Measurements from ENCODE around the gene HSPA1L. TPM values are rescaled to one million over a fixed set of nuclear protein-coding genes. Genes with fewer than 3 reads are reported as not detected.

The HSPA1L gene
- total RNA-seq, 1 experiment from 2014 or later = 0.84 TPM

DNA sequence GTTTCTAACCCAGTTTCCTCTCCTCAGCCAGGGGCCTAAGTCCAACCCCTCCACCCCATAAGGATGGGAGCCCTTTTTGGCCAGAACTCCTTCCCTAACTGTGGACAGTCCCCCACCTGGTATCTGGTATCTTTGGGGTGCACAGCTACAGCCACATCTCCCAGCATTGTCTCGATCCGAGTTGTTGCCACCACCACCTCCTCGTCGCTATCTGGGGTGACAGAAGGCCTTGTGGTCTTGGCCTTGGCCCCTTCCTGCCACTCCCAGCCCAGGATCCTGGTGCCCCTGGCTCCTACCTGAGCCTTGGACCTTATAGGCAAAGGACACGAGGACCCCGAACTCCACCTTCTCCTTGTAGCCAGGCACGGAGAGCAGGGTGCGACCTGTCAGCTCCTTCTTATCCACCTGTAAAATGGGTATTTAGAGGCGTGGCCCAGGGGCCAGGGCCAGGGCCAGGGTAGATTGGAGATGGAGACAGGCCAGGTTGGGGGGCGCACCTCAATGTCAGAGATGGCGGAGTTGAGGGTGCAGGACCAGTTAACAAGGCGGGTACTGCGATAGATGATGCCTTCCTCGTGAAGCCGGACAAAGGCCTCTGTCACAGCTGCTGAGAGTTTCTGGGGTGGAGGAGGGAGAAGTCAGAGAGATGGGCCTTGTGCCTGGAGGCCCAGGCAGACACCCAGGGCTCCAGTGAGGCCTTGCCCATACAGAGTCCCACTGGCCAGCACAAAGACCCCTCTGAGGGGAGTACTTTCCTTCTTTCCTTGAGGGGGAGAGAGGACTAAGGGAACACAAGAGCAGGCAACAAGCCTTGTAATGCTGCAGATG is 30.8 kb downstream of the HSPA1L start:
- DNase-seq (ENCODE audit: low read depth) = no peak

DNA sequence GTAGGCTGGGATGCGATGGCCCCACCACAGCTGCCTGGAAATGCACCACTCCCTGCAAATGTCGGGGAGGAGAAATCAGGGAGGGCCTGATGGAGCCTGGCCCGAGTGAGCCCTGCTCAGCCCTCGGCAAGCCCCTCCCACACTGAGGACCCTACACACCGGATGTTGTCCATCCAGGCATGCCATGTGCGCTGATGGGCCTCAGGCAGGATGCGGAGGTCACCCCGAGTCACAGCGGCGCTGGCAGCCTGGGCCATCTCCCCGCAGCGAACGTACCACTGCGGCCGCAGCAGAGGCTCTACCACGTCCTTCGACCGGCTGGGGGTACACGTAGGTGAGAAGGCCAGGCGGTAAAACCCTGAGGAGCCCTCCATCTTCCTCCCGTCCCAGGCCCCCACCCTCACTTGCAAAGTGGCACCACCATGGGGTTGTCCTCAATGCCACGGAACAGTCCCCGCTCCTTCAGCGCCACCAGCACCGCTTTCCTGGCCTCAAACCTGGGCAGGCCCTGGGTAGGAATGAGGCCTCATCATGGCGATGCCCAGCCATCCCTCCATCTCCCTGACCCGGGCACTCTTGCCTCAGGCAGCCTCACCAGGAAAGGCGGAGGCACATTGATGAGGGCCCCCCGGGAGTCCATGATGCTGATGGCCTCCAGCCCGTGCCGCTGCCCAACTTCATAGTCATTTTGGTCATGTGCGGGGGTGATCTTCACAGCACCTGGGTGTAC is 32.8 kb downstream of the HSPA1L start:
- no peak for DNase-seq (ENCODE audit: low read depth)

DNA sequence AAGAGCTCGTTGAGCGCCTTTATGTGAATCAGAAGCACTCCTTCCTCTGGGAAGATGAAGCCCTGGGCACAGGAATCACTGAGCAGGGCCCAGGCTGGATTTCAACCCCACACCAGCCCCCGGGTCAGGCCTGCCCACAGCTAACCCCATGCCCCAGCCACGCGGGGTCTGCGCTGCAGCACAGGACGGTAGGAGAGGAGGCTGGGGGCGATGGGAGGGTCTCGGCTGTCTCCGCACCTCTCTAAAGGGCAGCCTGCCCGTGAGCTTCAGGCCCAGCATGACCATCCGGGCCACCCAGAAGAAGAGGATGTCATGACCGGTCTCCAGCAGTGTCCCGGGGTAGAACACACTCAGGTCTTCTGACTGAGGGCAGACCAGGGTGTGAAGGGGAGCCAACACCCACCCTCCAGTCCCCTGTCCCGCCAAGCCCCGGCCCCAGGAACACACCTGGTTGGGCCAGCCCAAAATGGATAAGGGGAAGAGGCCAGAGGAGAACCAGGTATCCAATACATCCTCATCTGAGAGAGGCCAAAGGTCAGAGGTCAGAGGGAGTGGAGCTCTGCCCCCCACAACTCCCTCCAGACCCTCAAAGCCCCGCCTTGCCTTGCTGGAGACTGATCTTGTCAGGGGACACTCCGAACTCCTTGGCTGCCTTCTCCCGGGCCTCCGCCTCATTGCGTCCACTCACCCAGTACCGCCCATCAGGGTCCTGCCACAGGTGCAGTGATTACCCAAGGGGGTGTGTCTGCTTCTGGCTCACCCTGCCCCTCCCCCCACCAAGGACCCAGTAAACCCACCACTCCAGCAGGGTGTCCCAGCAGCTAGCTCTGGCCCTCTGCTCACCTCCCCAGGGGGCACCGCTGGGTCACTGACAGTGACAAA is 33.6 kb downstream of the HSPA1L start:
- no peak for DNase-seq (ENCODE audit: low read depth)

DNA sequence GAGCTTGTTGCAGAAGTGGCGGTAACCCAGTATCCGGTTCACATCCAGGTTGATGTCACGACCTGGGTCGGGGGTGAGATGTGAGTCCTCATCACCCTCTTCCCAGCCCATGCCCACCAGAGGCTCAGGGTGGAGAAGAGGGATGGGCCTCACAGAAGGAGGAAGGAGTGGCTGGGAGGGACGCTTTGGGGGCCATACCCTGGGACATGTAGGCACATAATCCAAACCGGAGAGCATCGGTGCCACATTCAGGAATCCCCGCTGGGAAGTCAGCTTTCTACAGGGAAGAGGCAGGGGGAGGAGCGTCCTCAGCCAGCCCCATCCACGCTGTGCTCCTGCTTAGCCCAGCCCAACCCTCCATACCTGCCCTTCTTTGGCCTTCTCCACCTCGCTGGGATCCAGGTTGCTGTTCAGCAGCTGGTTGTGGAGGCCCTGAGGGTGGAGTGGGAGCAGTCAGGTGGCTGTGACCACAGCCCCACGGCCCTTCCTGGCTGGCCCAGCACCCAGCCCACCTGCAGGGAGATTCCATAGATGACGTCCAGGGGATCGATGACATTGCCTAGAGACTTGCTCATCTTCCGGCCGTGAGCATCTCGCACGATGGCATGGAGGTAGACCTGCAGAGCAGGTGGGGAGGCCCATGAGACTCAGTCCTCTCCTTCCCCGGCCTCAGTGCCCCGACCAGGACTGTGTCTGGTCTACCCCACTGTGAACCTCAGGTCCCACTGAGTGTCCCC is 34.4 kb downstream of the HSPA1L start:
- no peak for DNase-seq (ENCODE audit: low read depth)

DNA sequence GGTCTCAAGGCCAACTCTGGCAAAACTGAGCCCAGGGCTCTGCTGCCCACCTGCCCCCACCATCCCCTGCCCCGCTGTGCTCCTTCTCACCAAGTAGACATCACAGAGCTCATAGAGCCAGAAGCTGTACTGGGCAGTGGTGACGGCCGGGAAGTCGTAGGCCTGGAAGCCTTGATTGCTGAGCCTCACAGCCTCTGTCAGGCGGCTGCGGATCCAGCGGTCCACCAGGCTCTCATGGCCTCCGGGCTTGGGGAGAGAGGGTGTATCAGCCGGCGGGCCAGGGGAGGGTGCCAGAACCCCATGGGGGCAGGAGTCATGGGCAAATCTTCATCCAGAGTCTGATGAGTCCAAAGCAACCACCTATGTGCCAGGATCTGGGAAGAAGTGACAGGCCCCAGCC is 35.2 kb downstream of the HSPA1L start:
- no peak for DNase-seq (ENCODE audit: low read depth)

DNA sequence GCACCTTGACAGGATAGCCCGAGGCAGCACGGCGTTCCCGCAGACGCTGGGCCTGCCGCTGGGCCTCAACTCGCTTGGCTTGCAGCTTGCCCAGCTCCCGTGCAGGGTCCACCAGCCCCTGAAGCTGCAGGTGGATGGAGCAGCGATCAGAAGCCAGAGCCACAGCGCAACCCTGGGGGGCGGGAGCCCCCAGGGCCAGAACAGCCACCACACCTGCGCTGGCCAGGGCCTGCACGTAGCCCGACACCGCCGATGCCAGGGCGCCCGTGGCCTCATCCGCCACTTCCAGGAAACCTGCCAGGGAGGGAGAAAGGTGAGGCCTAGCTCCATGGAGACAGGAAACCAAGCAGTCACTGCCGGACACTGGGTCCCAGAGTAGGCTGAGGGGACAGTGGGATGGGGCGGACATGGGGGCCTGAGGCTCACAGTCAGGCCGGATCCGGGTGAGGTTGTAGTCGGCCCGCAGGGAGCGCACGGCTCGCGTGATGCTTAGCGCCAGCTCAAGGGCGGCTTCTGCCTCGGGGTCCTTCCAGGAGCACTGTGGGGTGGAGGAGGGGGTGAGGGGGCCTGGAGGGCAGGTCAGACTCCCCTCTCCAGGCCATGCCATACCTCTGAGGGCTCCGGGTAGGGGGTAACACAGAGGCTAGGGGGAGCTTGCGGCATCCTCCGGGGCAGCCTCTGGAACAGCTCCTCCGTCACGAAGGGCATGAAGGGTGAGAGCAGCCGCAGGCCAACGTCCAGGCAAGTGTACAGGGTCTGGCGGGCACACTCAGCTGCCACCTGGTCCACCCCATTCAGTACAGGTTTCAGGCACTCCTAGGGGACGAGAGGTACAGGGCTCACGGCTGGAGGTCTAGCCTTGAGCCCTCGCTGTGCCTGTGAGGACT is 35.8 kb downstream of the HSPA1L start:
- DNase-seq (ENCODE audit: low read depth) = no peak

DNA sequence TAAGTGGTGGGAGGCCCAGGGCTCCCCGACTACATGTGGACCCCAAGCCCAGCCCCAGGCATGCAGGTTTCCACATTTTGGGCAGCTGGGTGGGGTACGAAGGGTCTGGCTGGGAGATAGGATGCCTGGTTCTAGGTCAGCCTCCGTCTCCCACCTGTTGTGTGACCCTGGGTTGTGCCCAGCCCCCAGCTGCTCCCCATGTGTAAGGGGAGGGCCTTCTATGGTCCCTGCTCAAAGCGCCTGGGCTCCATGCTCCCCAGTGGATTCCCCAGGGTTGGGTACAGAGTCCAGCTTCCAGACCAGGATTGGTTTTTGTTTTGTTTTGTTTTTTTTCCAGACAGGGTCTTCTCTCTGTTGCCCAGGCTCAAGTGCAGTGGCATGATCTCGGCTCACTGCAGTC is 36.9 kb downstream of the HSPA1L start:
- DNase-seq (ENCODE audit: low read depth) = no peak

DNA sequence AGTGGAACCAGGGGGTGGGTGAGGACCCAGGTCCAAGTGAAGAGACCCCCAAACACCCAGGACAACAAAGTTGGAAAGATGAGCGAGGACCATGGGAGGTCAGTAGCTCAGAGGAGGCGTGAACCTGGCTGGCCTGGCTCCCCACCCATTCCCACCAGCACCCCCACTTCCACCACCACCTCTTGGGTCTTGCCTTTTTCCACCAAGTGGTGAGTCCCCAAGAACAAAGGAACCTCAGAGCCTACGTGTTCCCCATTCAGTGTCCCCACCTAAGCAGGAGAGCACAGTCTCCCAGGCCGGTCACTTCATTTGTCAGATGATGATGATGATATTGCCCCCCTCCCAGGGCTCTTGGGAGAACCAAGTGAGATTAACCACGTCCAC is 37.4 kb downstream of the HSPA1L start:
- no peak for DNase-seq (ENCODE audit: low read depth)

DNA sequence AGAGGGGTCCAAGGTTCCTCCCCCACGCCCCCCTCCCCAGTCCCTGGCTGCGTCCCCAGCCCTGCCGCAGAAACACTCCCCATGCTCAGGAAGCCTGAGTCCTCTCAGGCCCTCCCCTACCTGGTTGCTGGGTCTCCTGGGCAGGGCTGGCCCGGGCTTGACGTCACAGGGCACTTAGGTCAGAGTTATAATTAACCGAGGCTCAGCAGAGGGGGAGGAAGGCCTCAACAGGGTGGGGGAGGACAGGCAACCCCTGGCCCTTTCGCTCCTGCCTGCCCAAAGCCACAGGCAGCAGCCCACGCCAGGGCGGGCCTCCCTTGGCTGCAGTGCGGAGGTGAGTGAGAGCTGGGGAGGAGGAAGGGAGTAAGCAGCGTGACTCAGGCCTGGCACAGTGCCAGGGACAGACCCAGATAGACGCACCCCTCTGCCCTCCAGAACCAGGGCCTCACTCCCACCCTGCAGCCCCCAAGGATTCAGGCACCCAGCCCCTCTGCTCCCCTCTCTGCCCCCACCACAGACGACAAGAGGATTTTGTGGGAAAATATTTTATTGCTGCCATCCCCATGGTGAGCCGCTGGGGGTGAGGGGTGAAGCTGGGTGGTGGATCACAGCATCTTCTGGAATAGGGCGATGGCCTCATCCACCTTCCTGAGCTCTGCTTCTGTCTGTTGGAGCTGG is 38.0 kb downstream of the HSPA1L start, which contains the start of gene VWA7:
VWA7 (minus strand) TSS at position 340 of the 678 bp plus-strand sequence. CDS start 549 bp downstream, outside the sequence.
- DNase-seq (ENCODE audit: low read depth) = peak; percentile 75

DNA sequence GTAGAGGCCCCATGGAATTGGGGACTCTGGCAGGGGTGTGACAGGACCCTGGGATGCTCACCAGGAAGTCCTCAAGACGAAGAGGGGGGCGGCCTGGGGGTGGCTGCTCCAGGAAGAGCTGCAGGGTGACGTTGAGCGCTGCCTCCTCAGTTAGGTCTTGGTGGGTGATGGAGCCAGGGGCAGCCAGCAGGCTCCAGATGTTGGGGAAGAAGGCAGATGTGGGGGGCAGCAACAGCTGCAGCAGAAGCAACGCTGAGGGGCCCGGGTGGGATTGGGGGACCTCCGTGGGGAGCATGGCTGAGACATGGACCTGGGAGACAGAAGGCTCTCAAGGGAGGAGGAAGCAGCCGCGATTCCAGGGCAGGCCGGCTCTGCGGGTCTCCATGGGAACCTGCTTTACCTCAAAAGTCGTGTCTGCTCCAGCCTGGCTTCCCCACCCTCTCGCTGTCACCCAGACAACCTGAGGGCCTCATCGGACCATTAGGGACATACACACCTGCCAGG is 38.5 kb downstream of the HSPA1L start:
- DNase-seq (ENCODE audit: low read depth) = no peak

DNA sequence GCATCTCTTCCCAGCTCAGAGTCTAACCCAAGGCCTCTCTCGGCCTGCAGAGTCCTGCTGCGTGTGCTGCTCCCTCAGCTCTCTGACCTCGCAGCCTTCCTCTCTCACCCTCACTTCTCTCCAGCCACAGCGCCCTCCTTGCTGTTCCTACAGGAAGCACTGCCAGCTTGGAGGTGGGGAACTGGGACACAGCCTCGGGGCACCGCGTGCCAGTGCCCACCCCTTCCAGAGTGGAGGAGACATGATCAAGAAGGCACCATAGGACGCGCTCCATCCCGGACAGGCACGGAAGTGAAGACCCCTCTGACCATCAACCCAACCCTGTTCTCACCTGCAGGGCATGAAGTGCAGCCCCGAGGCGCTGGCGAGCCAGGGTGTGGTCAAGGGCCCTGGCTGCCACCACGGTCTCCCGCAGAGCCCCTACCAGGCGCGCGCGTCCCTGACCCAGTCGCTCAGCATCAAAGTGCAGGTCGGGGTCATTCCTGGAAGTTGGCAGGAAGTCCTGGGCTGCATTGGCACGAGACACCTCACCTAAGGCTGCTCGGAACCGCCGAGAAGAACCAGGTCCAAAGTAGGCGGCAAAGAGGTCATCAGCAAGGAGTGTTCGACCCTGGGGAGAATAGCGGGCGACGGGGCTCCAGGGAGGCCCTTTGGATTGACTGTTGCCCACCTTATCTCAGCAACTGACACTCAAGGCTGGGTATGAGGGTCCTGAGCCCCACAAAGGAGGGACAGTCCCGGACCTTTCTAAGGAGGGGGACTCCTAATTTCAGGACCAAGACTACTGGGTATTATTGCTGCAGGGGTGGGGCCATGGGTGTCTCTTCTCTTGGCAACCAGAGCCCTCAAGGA is 39.2 kb downstream of the HSPA1L start:
- DNase-seq (ENCODE audit: low read depth) = no peak

DNA sequence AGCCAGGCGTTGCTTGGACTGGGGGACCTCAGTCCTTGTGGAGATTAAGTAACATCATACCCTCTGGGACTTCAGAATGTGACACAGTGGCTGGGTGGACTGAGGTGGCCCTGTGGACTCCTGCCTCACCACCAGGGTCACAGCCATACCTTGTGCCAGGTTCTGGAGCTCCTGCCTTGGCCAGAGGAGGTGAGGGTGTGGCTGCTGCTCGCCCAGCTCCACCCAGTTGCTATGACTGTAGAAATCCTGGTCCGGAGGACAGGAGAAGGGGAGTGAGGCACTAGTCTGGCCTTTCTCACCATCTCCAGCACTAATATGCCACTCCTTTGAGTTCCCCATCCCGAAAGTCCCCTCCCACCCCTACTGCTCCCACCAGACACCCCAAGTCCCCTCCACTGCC is 39.9 kb downstream of the HSPA1L start:
- no peak for DNase-seq (ENCODE audit: low read depth)

DNA sequence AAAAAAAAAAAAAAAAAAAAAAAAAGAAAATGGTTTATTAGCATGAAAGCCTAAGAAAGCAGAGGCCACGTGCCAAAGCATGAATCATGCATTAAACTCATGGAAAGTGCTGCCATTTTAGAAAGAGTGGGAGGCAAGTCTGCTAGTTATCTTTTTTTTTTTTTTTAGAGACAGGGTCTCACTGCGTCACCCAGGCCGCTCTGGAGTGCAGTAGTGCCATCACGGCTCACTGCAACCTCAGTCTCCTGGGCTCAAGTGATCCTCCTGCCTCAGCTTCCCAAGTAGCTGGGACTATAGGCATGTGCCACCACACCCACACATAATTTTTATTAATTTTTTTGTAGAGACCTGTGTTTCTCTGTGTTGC is 43.1 kb downstream of the HSPA1L start:
- DNase-seq (ENCODE audit: low read depth) = peak; percentile 57

DNA sequence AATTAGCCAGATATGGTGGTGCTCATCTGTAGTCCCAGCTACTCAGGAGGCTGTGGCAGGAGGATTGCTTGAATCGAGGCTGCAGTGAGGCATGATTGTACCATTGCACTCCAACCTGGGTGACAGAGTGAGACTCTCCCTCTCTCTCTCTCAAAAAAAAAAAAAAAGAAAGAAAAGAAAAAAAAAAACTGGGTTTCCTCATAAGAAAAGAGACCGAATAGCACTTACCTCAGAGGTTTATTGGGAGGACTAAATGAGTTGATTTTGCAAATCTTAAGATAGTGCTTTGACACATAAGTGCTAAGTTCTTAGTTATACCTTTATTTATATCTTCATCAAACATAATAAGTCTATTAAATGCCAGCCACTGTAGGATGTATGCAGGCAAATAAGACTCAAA is 44.2 kb downstream of the HSPA1L start:
- DNase-seq (ENCODE audit: low read depth) = no peak

DNA sequence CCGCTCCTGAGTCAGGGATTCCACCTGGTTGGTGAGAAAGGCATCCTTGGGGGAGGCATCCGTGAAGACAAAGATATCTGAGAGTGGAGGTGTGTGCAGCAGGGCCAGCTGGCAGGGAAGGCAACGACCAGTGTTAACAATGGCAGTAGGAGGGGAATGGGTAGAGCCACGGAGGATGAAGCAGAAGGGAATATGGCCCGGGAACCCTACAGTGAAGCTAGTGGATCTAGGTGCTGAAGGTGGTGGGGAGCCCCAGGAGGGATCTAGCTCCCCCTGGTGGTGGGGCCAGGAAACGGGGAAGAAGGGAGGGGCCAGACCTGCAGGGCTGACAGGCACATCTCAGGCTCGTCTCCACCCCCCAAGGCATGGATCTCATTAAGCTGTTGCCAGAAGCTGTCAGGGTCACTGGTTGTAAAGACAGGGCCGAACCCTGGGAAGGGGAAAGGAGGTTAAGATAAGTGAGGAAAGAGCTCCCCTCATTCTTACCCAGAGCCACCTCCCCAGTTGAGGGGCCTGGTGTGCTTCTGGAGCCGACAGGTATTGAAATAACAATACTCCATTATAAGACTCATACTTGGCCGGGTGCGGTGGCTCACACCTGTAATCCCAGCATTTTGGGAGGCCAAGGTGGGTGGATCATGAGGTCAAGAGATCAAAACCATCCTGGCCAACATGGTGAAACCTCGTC is 45.3 kb downstream of the HSPA1L start:
- peak; percentile 61 for DNase-seq (ENCODE audit: low read depth)

DNA sequence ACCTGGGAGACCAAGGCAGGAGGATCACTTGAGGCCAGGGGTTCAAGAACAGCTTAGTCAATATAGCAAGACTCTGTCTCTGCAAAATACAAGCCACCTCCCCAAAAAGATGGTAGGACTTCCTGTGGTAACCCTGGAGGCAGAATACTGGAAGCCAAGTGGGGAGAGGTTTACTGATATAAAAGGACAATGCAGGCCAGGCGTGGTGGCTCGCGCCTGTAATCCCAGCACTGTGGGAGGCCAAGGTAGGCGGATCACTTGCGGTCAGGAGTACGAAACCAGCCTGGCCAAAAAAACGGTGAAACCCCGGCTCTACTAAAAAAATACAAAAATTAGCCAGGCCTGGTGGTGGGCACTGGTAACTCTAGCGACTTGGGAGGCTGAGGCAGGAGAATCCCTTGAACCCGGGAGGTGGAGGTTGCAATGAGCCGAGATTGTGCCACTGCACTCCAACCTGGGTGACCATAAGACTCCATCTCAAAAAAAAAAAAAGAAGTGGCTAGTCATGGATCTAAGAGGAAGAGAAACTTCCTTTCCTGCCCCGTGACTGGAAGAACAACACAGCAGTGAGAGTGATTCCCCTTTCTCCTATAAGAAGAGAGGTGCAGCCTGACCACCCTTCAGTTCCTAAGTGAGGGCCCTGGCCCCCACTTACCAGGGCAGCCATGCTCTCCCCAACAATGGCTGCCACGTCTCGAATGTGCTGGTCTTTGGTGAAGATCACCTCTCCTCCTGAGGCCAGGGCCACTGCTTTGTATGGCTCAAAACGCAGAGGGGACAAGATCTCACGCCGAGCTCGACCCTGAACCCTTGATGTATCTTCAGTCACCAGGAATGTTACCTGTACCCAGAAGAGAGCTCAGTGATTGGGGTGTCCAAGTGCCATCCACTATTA is 46.5 kb downstream of the HSPA1L start:
- DNase-seq (ENCODE audit: low read depth) = no peak

DNA sequence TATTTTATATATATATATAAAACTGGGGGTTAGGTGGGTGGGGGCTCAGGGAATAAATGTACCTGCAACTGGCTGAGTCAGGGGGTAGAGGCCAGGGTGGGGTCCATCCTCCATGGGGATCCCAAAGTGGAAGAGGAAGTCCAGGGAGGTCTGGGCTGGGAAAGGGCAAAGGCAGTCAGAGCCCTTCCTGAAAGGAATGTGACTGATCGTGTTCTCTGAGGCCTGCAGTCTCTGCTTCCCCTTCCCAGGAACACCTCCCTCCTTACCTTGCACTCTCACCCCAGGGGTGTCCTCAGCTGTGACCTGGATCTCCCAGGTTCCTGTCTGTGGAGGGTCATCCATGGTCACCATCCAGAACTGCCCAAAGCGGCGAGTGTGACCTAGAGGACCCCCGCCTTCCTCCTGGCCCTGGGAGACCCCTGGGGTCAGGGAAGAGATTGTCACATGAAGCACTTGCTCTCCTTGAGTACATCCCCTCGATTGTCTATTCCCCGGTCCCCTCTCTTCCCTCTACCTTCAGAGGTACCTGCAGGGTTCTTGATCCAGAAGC is 47.9 kb downstream of the HSPA1L start:
- no peak for DNase-seq (ENCODE audit: low read depth)

All from RPMI7951 (cell line).